ENCODE results near the gene CAMKMT. TPM values are rescaled to one million over a fixed set of nuclear protein-coding genes. Genes with fewer than 3 reads are reported as not detected.

The CAMKMT gene
- total RNA-seq, 2 experiments from 2014 or later = 12.1 to 14.1 TPM

- H3K27me3 Mint-ChIP-seq = no peaks in the 10 kb centered on the region
- H3K9me3 Mint-ChIP-seq = peaks cover 3% of the 10 kb centered on the region
- no peak overlapping the region for H3K27ac Mint-ChIP-seq
- ChIA-PET POLR2A (no interaction called here), CTCF (interaction anchor here (0.8 to 1.6 kb wide), 6 partner anchors 37 to 572 kb away, joined by 3 to 7 read pairs (median 4); no protein-coding TSS in a partner anchor)
- no peaks in the 10 kb centered on the region for H3K36me3 Mint-ChIP-seq (ENCODE audit: low read depth)
- intact Hi-C loops (cut with micrococcal nuclease) = no loop called here
- no peak overlapping the region for H3K4me3 Mint-ChIP-seq
- ATAC-seq (no peak), DNase-seq (no peak)
- peaks cover 17% of the 10 kb centered on the region for H3K4me1 Mint-ChIP-seq (ENCODE audit: low read depth)
- no peak for TF ChIP-seq CTCF (IDR thresholded peaks at IDR 0.05)
These were observed 254.3 kb downstream of the CAMKMT start for GRCh38 chr2:44615950-44616518.

- no peak overlapping the region for H3K27ac Mint-ChIP-seq
- H3K27me3 Mint-ChIP-seq = no peaks in the 10 kb centered on the region
- no peak overlapping the region for H3K4me3 Mint-ChIP-seq
- peak; percentile 94 for ATAC-seq
- H3K4me1 Mint-ChIP-seq (ENCODE audit: low read depth) = peaks cover 17% of the 10 kb centered on the region
- POLR2A ChIA-PET = no interaction called here
- intact Hi-C loops (cut with micrococcal nuclease) = no loop called here
- CTCF ChIA-PET = interaction anchor here (0.8 to 1.6 kb wide), 7 partner anchors 37 to 573 kb away, joined by 3 to 7 read pairs (median 3); no protein-coding TSS in a partner anchor
- no peaks in the 10 kb centered on the region for H3K36me3 Mint-ChIP-seq (ENCODE audit: low read depth)
- DNase-seq = peak; percentile 24
- TF ChIP-seq CTCF (IDR thresholded peaks at IDR 0.05) = no peak
- no peaks in the 10 kb centered on the region for H3K9me3 Mint-ChIP-seq
These were observed 255.0 kb downstream of the CAMKMT start for GRCh38 chr2:44616667-44617155.

- ChIA-PET POLR2A (no interaction called here), CTCF (interaction anchor here (0.9 to 1.3 kb wide), 5 partner anchors 10 to 139 kb away, joined by 3 to 5 read pairs (median 4); no protein-coding TSS in a partner anchor)
- Mint-ChIP-seq H3K36me3 (ENCODE audit: low read depth) (peaks cover under 1% of the 10 kb centered on the region), H3K4me1 (ENCODE audit: low read depth) (peaks cover 15% of the 10 kb centered on the region), H3K4me3 (no peak overlapping the region), H3K9me3 (no peaks in the 10 kb centered on the region), H3K27me3 (no peaks in the 10 kb centered on the region), H3K27ac (no peak overlapping the region)
- TF ChIP-seq CTCF (IDR thresholded peaks at IDR 0.05) = no peak
- no peak for ATAC-seq
- DNase-seq = no peak
- intact Hi-C loops (cut with micrococcal nuclease) = no loop called here
These were observed 256.7 kb downstream of the CAMKMT start for GRCh38 chr2:44618251-44619023.

GRCh38 chr2:44620189-44620990 lies 258.6 kb downstream of the CAMKMT start:
- no peaks in the 10 kb centered on the region for H3K27me3 Mint-ChIP-seq
- H3K9me3 Mint-ChIP-seq = no peaks in the 10 kb centered on the region
- TF ChIP-seq CTCF (IDR thresholded peaks at IDR 0.05) = no peak
- H3K27ac Mint-ChIP-seq = no peak overlapping the region
- ATAC-seq = no peak
- intact Hi-C loops (cut with micrococcal nuclease) = no loop called here
- no peak for DNase-seq
- CTCF ChIA-PET = no interaction called here
- no peak overlapping the region for H3K4me3 Mint-ChIP-seq
- peaks cover 2% of the 10 kb centered on the region for H3K4me1 Mint-ChIP-seq (ENCODE audit: low read depth)
- peaks cover 2% of the 10 kb centered on the region for H3K36me3 Mint-ChIP-seq (ENCODE audit: low read depth)
- POLR2A ChIA-PET = no interaction called here

All from activated CD8-positive, alpha-beta T cell treated with anti-CD3 and anti-CD28 coated beads for 36 hours (primary cell).